OCI-LY3 (cell line): ENCODE data around the gene PLOD1.

ENCODE experiments used
- EZH2phosphoT487 ChIP-seq: fragments of 200-600 bp; shearing (Covaris generic); IDR thresholded peaks from 2 replicates; pipeline ENCODE4 v1.6.1; 2018; ENCODE audit warnings: antibody characterized with exemption, mixed run types, low read depth
- TF ChIP-seq, protein P1 (sequence below): fragments of 200-600, 300-600 bp; sonication (generic); IDR thresholded peaks from 2 replicates; pipeline ENCODE4 v1.5.1; 2014; ENCODE audit warnings: antibody characterized with exemption, low read length, low read depth

DNA sequence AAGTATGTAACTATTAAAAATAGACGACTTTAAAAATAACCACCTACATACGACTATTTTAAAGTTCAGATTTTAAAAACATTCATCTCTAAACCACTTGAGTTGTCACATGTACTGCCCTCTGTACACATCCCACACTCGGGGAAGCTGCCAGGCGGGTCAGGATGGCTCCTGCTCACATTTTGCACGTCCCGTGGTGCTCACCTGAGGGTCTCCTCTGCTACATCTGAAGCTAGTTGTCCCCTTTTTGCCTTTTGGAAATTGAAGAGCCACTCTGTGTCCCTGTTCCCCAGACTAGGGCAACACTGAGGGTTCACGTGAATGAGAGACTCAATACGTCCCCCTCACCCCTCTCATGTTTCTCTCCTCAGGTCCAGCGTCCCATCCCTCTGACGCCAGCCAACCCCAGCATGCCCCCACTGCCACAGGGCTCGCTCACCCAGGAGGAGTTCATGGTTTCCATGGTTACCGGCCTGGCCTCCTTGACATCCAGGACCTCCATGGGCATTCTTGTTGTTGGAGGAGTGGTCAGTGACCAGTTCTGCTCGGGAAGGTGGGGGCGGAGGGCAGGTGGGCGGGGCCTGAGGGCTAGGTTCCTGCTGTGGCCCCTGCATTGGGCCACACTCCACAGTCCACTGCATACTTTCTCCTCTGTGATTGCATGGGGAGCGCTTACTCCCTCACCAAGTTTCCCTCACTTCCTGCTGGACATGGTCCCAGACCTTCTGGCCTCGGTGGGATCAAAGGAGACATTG lies 71.8 kb downstream of the PLOD1 start:
- TF ChIP-seq, protein P1, sequence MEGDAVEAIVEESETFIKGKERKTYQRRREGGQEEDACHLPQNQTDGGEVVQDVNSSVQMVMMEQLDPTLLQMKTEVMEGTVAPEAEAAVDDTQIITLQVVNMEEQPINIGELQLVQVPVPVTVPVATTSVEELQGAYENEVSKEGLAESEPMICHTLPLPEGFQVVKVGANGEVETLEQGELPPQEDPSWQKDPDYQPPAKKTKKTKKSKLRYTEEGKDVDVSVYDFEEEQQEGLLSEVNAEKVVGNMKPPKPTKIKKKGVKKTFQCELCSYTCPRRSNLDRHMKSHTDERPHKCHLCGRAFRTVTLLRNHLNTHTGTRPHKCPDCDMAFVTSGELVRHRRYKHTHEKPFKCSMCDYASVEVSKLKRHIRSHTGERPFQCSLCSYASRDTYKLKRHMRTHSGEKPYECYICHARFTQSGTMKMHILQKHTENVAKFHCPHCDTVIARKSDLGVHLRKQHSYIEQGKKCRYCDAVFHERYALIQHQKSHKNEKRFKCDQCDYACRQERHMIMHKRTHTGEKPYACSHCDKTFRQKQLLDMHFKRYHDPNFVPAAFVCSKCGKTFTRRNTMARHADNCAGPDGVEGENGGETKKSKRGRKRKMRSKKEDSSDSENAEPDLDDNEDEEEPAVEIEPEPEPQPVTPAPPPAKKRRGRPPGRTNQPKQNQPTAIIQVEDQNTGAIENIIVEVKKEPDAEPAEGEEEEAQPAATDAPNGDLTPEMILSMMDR = no peak
- TF ChIP-seq EZH2phosphoT487 = no peak
